ENCODE data around the gene CLCF1. TPM values are rescaled to one million over a fixed set of nuclear protein-coding genes. Genes with fewer than 3 reads are reported as not detected.

The CLCF1 gene
- total and polyA plus RNA-seq, 2 of the 13 experiments (the other 11 are each of a cell fraction or from before 2014, with no cell fraction given): 0.49 to 0.78 TPM

DNA sequence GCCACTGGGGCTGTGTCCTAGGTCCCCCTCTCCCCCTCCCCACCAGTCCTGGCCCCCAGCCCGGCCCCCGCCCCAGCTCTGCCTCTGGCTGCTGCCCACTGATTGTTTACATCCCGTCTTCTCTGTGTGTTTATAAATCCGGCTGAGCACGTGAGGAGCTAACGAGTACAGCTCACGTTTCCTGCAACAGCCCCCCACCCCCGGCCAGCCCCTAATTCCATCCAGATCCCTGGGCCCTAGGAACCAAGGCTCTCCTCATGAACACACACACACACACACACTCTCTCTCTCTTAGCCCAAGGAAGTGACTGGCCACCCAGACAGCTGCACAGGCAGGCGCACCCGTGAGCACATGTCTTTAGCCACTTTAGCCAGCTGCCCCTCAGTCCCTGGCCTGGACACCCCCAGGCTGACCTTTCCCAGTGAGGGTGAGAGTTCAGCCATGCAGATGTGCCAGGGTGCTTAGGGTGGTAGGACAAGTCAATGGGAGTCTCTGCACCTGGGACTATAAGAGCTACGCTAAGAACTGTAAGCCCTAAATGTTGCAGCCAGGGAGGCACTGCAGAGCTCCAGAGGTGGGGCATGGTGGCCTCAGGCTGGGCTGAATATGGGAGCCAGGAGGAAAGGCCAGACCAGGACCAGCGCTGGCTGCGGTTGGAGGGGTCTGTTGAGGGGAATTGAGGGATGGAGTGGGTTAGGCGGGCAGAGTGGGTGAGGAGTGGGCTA lies 2.9 kb downstream of the CLCF1 start (continued):
- TF ChIP-seq, protein P1, sequence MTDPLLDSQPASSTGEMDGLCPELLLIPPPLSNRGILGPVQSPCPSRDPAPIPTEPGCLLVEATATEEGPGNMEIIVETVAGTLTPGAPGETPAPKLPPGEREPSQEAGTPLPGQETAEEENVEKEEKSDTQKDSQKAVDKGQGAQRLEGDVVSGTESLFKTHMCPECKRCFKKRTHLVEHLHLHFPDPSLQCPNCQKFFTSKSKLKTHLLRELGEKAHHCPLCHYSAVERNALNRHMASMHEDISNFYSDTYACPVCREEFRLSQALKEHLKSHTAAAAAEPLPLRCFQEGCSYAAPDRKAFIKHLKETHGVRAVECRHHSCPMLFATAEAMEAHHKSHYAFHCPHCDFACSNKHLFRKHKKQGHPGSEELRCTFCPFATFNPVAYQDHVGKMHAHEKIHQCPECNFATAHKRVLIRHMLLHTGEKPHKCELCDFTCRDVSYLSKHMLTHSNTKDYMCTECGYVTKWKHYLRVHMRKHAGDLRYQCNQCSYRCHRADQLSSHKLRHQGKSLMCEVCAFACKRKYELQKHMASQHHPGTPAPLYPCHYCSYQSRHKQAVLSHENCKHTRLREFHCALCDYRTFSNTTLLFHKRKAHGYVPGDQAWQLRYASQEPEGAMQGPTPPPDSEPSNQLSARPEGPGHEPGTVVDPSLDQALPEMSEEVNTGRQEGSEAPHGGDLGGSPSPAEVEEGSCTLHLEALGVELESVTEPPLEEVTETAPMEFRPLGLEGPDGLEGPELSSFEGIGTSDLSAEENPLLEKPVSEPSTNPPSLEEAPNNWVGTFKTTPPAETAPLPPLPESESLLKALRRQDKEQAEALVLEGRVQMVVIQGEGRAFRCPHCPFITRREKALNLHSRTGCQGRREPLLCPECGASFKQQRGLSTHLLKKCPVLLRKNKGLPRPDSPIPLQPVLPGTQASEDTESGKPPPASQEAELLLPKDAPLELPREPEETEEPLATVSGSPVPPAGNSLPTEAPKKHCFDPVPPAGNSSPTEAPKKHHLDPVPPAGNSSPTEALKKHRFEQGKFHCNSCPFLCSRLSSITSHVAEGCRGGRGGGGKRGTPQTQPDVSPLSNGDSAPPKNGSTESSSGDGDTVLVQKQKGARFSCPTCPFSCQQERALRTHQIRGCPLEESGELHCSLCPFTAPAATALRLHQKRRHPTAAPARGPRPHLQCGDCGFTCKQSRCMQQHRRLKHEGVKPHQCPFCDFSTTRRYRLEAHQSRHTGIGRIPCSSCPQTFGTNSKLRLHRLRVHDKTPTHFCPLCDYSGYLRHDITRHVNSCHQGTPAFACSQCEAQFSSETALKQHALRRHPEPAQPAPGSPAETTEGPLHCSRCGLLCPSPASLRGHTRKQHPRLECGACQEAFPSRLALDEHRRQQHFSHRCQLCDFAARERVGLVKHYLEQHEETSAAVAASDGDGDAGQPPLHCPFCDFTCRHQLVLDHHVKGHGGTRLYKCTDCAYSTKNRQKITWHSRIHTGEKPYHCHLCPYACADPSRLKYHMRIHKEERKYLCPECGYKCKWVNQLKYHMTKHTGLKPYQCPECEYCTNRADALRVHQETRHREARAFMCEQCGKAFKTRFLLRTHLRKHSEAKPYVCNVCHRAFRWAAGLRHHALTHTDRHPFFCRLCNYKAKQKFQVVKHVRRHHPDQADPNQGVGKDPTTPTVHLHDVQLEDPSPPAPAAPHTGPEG (CRISPR knock-in tag; IDR thresholded peaks at IDR 0.05): no peak
- TF ChIP-seq CC2D1A (CRISPR knock-in tag; IDR thresholded peaks at IDR 0.05) (no peak), ZNF180 (CRISPR knock-in tag; IDR thresholded peaks at IDR 0.05; ENCODE audit: borderline replicate concordance, low read depth) (no peak), SRSF4 (IDR thresholded peaks at IDR 0.05; ENCODE audit: low read depth, low read length, poor library complexity, severe bottlenecking) (no peak), MTF2 (CRISPR knock-in tag; IDR thresholded peaks at IDR 0.05; ENCODE audit: borderline replicate concordance) (no peak), POLR2A (IDR thresholded peaks at IDR 0.05; ENCODE audit: insufficient read depth in 1 of 2, low read depth in 2 of 2, low read length in 2 of 2) (no peak)
- TF ChIP-seq, protein P2, sequence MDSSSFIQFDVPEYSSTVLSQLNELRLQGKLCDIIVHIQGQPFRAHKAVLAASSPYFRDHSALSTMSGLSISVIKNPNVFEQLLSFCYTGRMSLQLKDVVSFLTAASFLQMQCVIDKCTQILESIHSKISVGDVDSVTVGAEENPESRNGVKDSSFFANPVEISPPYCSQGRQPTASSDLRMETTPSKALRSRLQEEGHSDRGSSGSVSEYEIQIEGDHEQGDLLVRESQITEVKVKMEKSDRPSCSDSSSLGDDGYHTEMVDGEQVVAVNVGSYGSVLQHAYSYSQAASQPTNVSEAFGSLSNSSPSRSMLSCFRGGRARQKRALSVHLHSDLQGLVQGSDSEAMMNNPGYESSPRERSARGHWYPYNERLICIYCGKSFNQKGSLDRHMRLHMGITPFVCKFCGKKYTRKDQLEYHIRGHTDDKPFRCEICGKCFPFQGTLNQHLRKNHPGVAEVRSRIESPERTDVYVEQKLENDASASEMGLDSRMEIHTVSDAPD (CRISPR knock-in tag; IDR thresholded peaks at IDR 0.05): no peak

All from HepG2 (cell line).